Thoracic aorta (tissue), 2 donors: ENCODE measurements around the gene LMO1. TPM values are rescaled to one million over a fixed set of nuclear protein-coding genes. Genes with fewer than 3 reads are reported as not detected.

Experiments used
- ATAC-seq: fragments of 150-250 bp; one replicate; pipeline ENCODE4 v1.8.0; 2017; ENCODE audit warnings: low read depth; ENCODE audit not compliant: insufficient number of reproducible peaks, low FRiP score
- DNase-seq: peaks from one replicate; pipeline ENCODE4 v3.0.0-alpha.2; 2020; ENCODE audit warnings: low spot score
- H3K27ac ChIP-seq, 2 donors: fragments of 200-600 bp; sonication (generic); 1 replicate in 1 of 2; 2 replicates in 1 of 2; pipeline ENCODE4 v1.5.1; 2016; ENCODE audit warnings: mild to moderate bottlenecking in 2 of 2, moderate library complexity in 2 of 2
- H3K27me3 ChIP-seq: fragments of 200-600 bp; sonication (generic); replicated peaks from 2 replicates; pipeline ENCODE4 v1.6.0; 2016; ENCODE audit warnings: mild to moderate bottlenecking; ENCODE audit not compliant: insufficient read depth
- H3K36me3 ChIP-seq: fragments of 200-600 bp; sonication (generic); one replicate; pipeline ENCODE4 v1.5.1; 2016
- H3K4me1 ChIP-seq, 2 donors: fragments of 200-600 bp; sonication (generic); 1 replicate in 1 of 2; 2 replicates in 1 of 2; pipeline versions ENCODE4 v1.5.1 to v1.6.0; 2016; ENCODE audit warnings: low read depth in 2 of 2, mild to moderate bottlenecking in 1 of 2; ENCODE audit not compliant: control insufficient read depth in 1 of 2
- H3K4me3 ChIP-seq: fragments of 200-600 bp; sonication (generic); 2 replicates; pipeline ENCODE4 v1.5.1; 2016; ENCODE audit warnings: mild to moderate bottlenecking
- H3K9me3 ChIP-seq: fragments of 200-600 bp; sonication (generic); 2 replicates; pipeline ENCODE4 v1.5.1; 2016
- CTCF ChIP-seq: fragments of 200-600 bp; sonication (generic); IDR thresholded peaks from one replicate; pipeline ENCODE4 v1.5.1; 2019; ENCODE audit warnings: antibody characterized with exemption
- total RNA-seq, 2 donors: library from RNA; depleted of rRNA; stranded (reverse); fragments of >200 nt; gene quantifications; one replicate each; pipeline versions ENCODE4 v1.1.0 to v1.2.3, GENCODE V29; 2016

LMO1 gene
- total RNA-seq, 2 donors from 2014 or later, result not detected

GRCh38 chr11:8221917-8222495 is 41.7 kb downstream of the LMO1 start:
- H3K4me1 ChIP-seq, result no peaks in the 10 kb centered on the region
- no peak for ATAC-seq
- H3K36me3 ChIP-seq, result no peaks in the 10 kb centered on the region
- no peak for TF ChIP-seq CTCF
- no peaks in the 10 kb centered on the region for H3K9me3 ChIP-seq
- no peaks in the 10 kb centered on the region for H3K27me3 ChIP-seq
- DNase-seq, result no peak
- no peak overlapping the region for H3K4me3 ChIP-seq
- no peak overlapping the region for H3K27ac ChIP-seq

GRCh38 chr11:8221046-8221723 is 42.5 kb downstream of the LMO1 start:
- DNase-seq (no peak), ATAC-seq (no peak)
- TF ChIP-seq CTCF, result no peak

GRCh38 chr11:8220261-8221045 is 43.2 kb downstream of the LMO1 start:
- TF ChIP-seq CTCF, result no peak
- no peak for DNase-seq
- Histone ChIP-seq H3K4me1 (no peaks in the 10 kb centered on the region), H3K27me3 (no peaks in the 10 kb centered on the region), H3K27ac (no peak overlapping the region), H3K36me3 (no peaks in the 10 kb centered on the region), H3K9me3 (no peaks in the 10 kb centered on the region), H3K4me3 (no peak overlapping the region)
- ATAC-seq, result no peak

More at GRCh38 chr11:8221046-8221723, 42.5 kb downstream of the LMO1 start:
- Histone ChIP-seq H3K4me1 (no peaks in the 10 kb centered on the region), H3K27ac (no peak overlapping the region), H3K36me3 (no peaks in the 10 kb centered on the region), H3K27me3 (no peaks in the 10 kb centered on the region), H3K4me3 (no peak overlapping the region), H3K9me3 (no peaks in the 10 kb centered on the region)

GRCh38 chr11:8219257-8220021 is 44.2 kb downstream of the LMO1 start:
- Histone ChIP-seq H3K4me1 (no peaks in the 10 kb centered on the region), H3K4me3 (no peak overlapping the region), H3K9me3 (no peaks in the 10 kb centered on the region), H3K36me3 (no peaks in the 10 kb centered on the region), H3K27ac (no peak overlapping the region), H3K27me3 (no peaks in the 10 kb centered on the region)
- no peak for ATAC-seq
- no peak for TF ChIP-seq CTCF
- DNase-seq, result no peak

GRCh38 chr11:8218840-8219239 is 44.8 kb downstream of the LMO1 start:
- no peaks in the 10 kb centered on the region for H3K36me3 ChIP-seq
- H3K4me3 ChIP-seq, result no peak overlapping the region
- H3K4me1 ChIP-seq, result no peaks in the 10 kb centered on the region
- TF ChIP-seq CTCF, result no peak
- no peak for ATAC-seq
- H3K27ac ChIP-seq, result no peak overlapping the region
- no peak for DNase-seq
- no peaks in the 10 kb centered on the region for H3K9me3 ChIP-seq
- H3K27me3 ChIP-seq, result no peaks in the 10 kb centered on the region
